Astrocyte (in vitro differentiated cells and primary cell): Measurements from ENCODE around the gene RCVRN.

Source experiments
- CTCF ChIP-seq: IDR thresholded peaks from 2 replicates; pipeline ENCODE4 v1.5.1; 2011; ENCODE audit warnings: low read depth, mild to moderate bottlenecking, inconsistent platforms, low read length, moderate library complexity; ENCODE audit not compliant: insufficient read depth
- EZH2 ChIP-seq: IDR thresholded peaks from 2 replicates; pipeline ENCODE4 v1.6.1; 2012; ENCODE audit warnings: mild to moderate bottlenecking, low read length, inconsistent platforms; ENCODE audit not compliant: insufficient read depth

- no peak for TF ChIP-seq CTCF
- TF ChIP-seq EZH2, result no peak
Observed at GRCh38 chr17:9948928-9949327, 43.9 kb upstream of the RCVRN start.
